Keratinocyte (primary cell): ENCODE results near the gene LRRIQ4. TPM values are rescaled to one million over a fixed set of nuclear protein-coding genes. Genes with fewer than 3 reads are reported as not detected.

Experiments used
- DNase-seq: peaks from one replicate; pipeline ENCODE4 v3.0.0-alpha.2; 2011; ENCODE audit warnings: low read depth, missing footprints, low spot score
- FAIRE-seq: peaks from 2 replicates; lab custom pipeline; 2011; peaks lifted over from hg19 to GRCh38; lab: Jason Lieb, UNC
- H2AFZ ChIP-seq: 2 replicates; pipeline ENCODE4 v1.6.0; 2012; ENCODE audit warnings: low read length, control low read depth, inconsistent platforms; ENCODE audit not compliant: control insufficient read depth
- H3K27ac ChIP-seq: 2 replicates; pipeline ENCODE4 v1.5.1; 2011; ENCODE audit warnings: low read length; ENCODE audit not compliant: control insufficient read depth, insufficient read depth
- H3K27me3 ChIP-seq: 3 replicates; pipeline ENCODE4 v1.6.0; 2011; ENCODE audit warnings: low read length; ENCODE audit not compliant: control insufficient read depth, insufficient read depth; ENCODE audit errors: extremely low read depth
- H3K36me3 ChIP-seq, 2 experiments: 2 replicates in 1 of 2; 3 replicates in 1 of 2; pipeline ENCODE4 v1.5.1; 2011; ENCODE audit warnings: low read length in 2 of 2, mild to moderate bottlenecking in 1 of 2; ENCODE audit not compliant: control insufficient read depth in 2 of 2, insufficient read depth in 2 of 2; ENCODE audit errors: extremely low read depth in 1 of 2
- H3K4me1 ChIP-seq: 3 replicates; pipeline ENCODE4 v1.5.1; 2011; ENCODE audit warnings: low read length; ENCODE audit not compliant: control insufficient read depth, insufficient read depth; ENCODE audit errors: extremely low read depth
- H3K4me2 ChIP-seq: 3 replicates; pipeline ENCODE4 v1.6.0; 2011; ENCODE audit warnings: low read depth, low read length; ENCODE audit not compliant: control insufficient read depth, insufficient read depth; ENCODE audit errors: extremely low read depth
- H3K4me3 ChIP-seq, 3 experiments: fragments of 200-600 bp in 1 of 3; sonication (generic) in 1 of 3; 2 replicates in 2 of 3; 3 replicates in 1 of 3; pipeline ENCODE4 v1.5.1; 2011 to 2016; ENCODE audit warnings: low read length in 3 of 3, mild to moderate bottlenecking in 3 of 3, control low read depth in 2 of 3, inconsistent platforms in 1 of 3, low read depth in 1 of 3, mixed read lengths in 1 of 3, mixed run types in 1 of 3, moderate library complexity in 1 of 3; ENCODE audit not compliant: control insufficient read depth in 2 of 3, insufficient read depth in 2 of 3; ENCODE audit errors: extremely low read depth in 1 of 3
- H3K79me2 ChIP-seq: 2 replicates; pipeline ENCODE4 v1.6.0; 2012; ENCODE audit warnings: low read length; ENCODE audit not compliant: control insufficient read depth, insufficient read depth
- H3K9ac ChIP-seq: 3 replicates; pipeline ENCODE4 v1.6.0; 2011; ENCODE audit warnings: low read length; ENCODE audit not compliant: control insufficient read depth, insufficient read depth; ENCODE audit errors: extremely low read depth
- H3K9me1 ChIP-seq: 3 replicates; pipeline ENCODE4 v1.6.0; 2011; ENCODE audit warnings: low read length; ENCODE audit not compliant: control insufficient read depth, insufficient read depth; ENCODE audit errors: extremely low read depth
- H3K9me3 ChIP-seq: 2 replicates; pipeline ENCODE4 v1.5.1; 2012; ENCODE audit warnings: low read depth, low read length; ENCODE audit not compliant: control insufficient read depth
- H4K20me1 ChIP-seq: 3 replicates; pipeline ENCODE4 v1.6.0; 2011; ENCODE audit warnings: low read length; ENCODE audit not compliant: control insufficient read depth, insufficient read depth; ENCODE audit errors: extremely low read depth
- EZH2 ChIP-seq: IDR thresholded peaks from one replicate; pipeline ENCODE4 v1.6.1; 2012; ENCODE audit warnings: inconsistent platforms, mild to moderate bottlenecking, low read length, moderate library complexity
- dilution Hi-C: fragments of 300-500 bp; cut with MboI; formaldehyde crosslinking; loops from one replicate; pipeline ENCODE4 v1.7.0; 2020; ENCODE audit warnings: low sequenced_read_pairs; ENCODE audit not compliant: extremely low pct_ligation_motif_present
- polyA plus RNA-seq, 5 experiments: library from polyadenylated mRNA; depleted of rRNA in 3 of 5; stranded (reverse) in 3 of 5; stranded (forward) in 1 of 5; unstranded in 1 of 5; fragments of >200 nt; gene quantifications; 1 replicate in 1 of 5; 2 replicates in 3 of 5; 3 replicates in 1 of 5; pipeline versions ENCODE4 v1.2.1 to v1.2.3, GENCODE V29; 2011 to 2012; ENCODE audit warnings: missing spikeins in 2 of 5, low read depth in 1 of 5, low replicate concordance in 1 of 5
- TF ChIP-seq, protein P1 (sequence below), 3 experiments: IDR thresholded peaks in 1 of 3; conservative IDR thresholded peaks in 1 of 3; optimal IDR thresholded peaks in 1 of 3; 2 replicates in 2 of 3; 3 replicates in 1 of 3; pipeline versions ENCODE3 to v1.5.1; 2011; ENCODE audit warnings: low read length in 3 of 3, mild to moderate bottlenecking in 3 of 3, moderate library complexity in 2 of 3, control low read depth in 1 of 3, inconsistent platforms in 1 of 3; ENCODE audit not compliant: insufficient read depth in 2 of 3; ENCODE audit errors: extremely low read depth in 1 of 3

Gene LRRIQ4
- polyA plus RNA-seq, 1 donor (not counting 4 experiments of a cell fraction or from before 2014, with no cell fraction given): not detected

DNA sequence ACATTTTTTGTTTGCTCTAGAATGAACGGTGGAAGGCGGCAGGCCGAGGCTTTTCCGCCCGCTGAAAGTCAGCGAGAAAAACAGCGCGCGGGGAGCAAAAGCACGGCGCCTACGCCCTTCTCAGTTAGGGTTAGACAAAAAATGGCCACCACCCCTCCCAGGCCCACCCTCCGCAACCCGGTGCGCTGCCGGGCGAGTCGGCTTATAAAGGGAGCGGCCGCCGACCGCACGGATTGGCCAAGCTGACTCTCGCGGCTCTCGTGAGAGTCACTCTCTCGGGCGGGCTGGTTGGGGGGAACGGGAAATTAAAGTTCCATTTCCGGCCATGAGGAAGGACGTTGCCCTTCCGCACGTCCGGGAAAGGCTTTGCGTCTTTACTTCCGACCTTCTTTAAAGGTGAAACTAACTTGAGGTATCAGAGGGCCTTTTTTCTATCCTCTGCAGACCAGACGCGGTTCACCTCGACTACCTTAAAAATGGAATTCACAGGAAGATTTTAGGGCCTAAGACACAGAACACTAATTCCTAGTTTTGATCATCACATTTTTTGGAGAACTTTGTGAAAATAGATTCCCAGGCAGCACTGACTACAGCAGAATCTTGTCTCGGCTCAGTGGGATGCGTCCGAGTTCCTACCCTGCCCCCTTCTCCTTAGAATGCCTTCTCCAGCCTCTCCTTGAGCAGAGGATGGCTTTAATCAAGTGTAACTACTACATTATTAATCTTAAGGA, 47.6 kb upstream of the LRRIQ4 start, which contains the start of gene TERC:
Gene TERC (minus strand): TSS at position 179 of the 731 bp plus-strand sequence.
- Histone ChIP-seq H3K4me3 (peak within 1 kb of the TSS; percentile 74 to 89 (median 82)), H3K4me2 (peak within 1 kb of the TSS; percentile 95), H3K9me1 (no peaks in the 10 kb centered on the region), H3K27me3 (no peaks in the 10 kb centered on the region), H3K79me2 (no peaks in the 10 kb centered on the region), H2AFZ (peak within 1 kb of the TSS; percentile 81), H3K9ac (peak within 1 kb of the TSS; percentile 95), H3K36me3 (no peaks in the 10 kb centered on the region), H3K9me3 (peaks cover 2% of the 10 kb centered on the region), H4K20me1 (no peaks in the 10 kb centered on the region), H3K4me1 (peaks cover 3% of the 10 kb centered on the region), H3K27ac (peak within 1 kb of the TSS; percentile 87)
- FAIRE-seq (no peak), DNase-seq (peak; percentile 21)
- dilution Hi-C loops: no loop called here
- TF ChIP-seq, protein P1, sequence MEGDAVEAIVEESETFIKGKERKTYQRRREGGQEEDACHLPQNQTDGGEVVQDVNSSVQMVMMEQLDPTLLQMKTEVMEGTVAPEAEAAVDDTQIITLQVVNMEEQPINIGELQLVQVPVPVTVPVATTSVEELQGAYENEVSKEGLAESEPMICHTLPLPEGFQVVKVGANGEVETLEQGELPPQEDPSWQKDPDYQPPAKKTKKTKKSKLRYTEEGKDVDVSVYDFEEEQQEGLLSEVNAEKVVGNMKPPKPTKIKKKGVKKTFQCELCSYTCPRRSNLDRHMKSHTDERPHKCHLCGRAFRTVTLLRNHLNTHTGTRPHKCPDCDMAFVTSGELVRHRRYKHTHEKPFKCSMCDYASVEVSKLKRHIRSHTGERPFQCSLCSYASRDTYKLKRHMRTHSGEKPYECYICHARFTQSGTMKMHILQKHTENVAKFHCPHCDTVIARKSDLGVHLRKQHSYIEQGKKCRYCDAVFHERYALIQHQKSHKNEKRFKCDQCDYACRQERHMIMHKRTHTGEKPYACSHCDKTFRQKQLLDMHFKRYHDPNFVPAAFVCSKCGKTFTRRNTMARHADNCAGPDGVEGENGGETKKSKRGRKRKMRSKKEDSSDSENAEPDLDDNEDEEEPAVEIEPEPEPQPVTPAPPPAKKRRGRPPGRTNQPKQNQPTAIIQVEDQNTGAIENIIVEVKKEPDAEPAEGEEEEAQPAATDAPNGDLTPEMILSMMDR (optimal IDR thresholded peaks at IDR 0.05 in 1 of 3, IDR thresholded peaks at IDR 0.05 in 1 of 3, conservative IDR thresholded peaks at IDR 0.05 in 1 of 3; ENCODE audit: extremely low read depth in 1 of 3, insufficient read depth in 2 of 3, low read length in 3 of 3): no peak
- no peak for TF ChIP-seq EZH2

DNA sequence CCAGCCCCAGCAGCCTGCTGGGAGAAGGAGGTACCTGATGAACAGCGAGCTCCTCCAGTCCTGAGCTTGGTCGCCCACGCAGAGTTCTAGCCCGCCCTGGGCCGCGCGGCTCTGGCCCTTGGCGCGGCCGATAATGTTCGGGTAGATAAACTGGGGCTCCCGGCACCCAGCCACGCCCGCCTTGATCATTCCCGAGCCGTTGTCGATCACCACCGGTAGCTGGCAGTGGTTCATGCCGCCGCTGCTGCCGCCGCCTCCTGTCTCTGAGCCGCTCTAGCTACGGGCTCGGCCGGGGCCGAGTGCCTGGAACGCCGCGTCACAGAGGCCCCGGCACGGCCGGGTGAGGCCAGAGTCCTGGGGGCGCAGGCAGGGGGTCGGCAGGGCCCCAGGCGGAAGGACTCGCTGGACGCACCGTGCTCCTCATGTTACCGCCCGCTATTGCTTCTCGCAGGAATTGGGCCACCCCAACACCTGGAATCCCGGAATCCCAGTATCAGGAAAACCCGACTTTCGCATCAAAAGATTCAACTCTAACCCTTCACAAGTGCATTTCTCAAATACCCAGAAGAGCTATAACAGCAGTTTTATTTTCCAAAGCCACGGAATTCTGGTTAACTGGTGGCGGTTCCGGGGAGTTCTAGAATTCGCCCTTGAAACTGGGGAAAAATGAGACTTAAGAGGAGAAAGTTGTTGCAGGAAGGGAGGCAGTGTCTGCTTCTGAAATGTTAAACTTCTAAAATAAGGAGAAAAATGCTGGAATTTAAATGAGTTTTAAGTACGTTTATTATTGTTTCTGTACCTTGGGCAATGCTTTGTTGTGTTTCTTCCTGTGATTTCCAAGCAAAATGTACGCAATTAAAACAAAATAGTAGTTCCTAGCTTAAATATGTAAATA, 43.1 kb upstream of the LRRIQ4 start, which contains the start of gene ACTRT3:
Gene ACTRT3 (minus strand): TSS at position 275 of the 895 bp plus-strand sequence. CDS start 41 bp downstream, at position 234.
- no peak for FAIRE-seq
- H4K20me1 ChIP-seq: no peaks in the 10 kb centered on the region
- H3K27me3 ChIP-seq: no peaks in the 10 kb centered on the region
- no peaks in the 10 kb centered on the region for H3K9me3 ChIP-seq
- H3K36me3 ChIP-seq: no peaks in the 10 kb centered on the region
- H2AFZ ChIP-seq: peak within 1 kb of the TSS; percentile 62
- no peaks in the 10 kb centered on the region for H3K9me1 ChIP-seq
- H3K4me1 ChIP-seq: peaks cover 6% of the 10 kb centered on the region
- H3K9ac ChIP-seq: peak within 1 kb of the TSS; percentile 72
- peak within 1 kb of the TSS; percentile 58 for H3K27ac ChIP-seq
- peak within 1 kb of the TSS; percentile 57 for H3K4me2 ChIP-seq
- TF ChIP-seq, protein P1 (optimal IDR thresholded peaks at IDR 0.05 in 1 of 3, IDR thresholded peaks at IDR 0.05 in 1 of 3, conservative IDR thresholded peaks at IDR 0.05 in 1 of 3; ENCODE audit: extremely low read depth in 1 of 3, insufficient read depth in 2 of 3, low read length in 3 of 3): peak in 2 of 3 experiments; percentile 24 to 26
- TF ChIP-seq EZH2: no peak
- dilution Hi-C loops: no loop called here
- H3K79me2 ChIP-seq: peaks cover 13% of the 10 kb centered on the region
- no peak for DNase-seq
- H3K4me3 ChIP-seq: peak within 1 kb of the TSS; percentile 64 to 76 (median 65)
